Activated CD4-positive, alpha-beta T cell treated with anti-CD3 and anti-CD28 coated beads for 24 hours (primary cell): ENCODE data around the gene SLC1A2.

Experiments
- DNase-seq, 2 donors: peaks; one replicate each; pipeline ENCODE4 v3.0.0-alpha.2; 2020; ENCODE audit warnings: low read depth in 2 of 2

SLC1A2 gene

DNA sequence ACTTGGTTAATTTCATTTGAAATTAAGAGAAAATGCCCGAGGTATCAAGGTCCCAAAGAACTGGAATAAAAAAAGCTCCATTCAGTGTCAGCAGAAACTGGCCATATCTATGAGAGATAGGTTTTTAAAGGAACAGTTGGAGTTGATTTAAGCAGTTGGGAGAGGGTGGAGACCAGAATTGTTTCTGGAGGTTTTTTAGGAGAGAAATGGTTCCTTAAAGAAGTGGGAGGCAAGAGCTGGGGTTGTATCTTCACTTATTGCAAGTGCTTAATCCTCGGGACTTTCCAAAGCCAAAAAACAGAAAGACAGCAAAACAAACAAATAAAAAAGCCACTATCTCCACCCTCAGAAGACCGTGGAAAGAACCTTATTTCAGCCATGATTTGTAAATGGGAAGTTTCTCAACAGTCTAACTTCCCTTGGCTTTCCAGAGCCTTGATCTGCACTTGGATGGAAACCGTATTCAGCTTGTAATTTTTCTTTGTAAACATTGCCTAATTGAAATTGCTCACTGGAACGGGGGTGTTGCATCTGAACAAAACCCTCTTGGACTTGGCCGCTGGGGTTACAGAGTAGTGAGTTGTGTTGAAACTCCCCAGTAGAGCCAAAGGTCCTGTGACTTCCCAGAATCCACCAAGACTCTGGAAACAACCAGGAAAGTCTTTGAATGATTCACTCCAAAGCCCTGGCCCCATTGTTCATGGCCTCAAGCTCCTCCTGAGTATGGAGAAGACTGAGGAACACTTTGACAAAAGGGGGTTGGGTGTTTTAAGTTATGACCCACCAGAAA, 115.6 kb downstream of the SLC1A2 start:
- DNase-seq: no peak

DNA sequence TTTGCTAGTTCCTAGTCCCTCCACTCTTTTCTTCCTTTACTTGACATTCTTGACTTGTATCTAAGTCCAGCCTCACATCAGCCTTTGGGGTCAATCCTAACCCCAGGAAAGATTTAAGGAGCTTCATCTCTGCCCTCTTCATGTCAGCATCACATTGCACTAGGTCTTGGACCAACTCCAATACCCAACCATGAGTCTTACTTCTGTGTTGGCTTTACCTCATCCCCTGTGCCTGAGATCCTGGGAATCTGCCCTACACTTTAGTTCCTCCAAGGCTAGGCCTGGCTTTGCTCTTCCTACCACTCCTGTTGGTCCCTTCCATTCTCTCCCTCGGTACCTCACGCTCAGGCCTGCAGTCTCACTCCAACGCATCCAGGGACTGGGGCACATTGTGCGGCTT, 117.0 kb downstream of the SLC1A2 start:
- DNase-seq: no peak

GRCh38 chr11:35298369-35298768, 121.0 kb downstream of the SLC1A2 start:
- no peak for DNase-seq

GRCh38 chr11:35295751-35296150, 123.6 kb downstream of the SLC1A2 start:
- no peak for DNase-seq

DNA sequence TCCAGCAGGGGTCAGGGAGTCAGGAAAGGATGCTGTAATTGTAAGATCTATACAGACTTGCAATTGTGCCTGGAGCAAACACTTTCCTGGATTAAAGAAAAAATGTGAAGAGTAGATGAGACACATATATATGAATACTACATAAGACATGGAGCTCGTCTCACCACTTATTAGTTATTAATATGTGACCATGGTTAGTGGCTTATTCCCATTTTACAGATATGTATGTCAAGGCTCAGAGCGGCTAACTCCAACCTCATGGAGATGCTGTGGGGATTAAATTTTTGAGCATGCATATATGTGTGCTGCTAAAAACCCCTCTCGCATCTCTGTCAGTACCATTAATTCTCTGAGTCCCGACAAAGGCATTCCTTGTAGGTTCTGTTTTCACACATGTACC, 125.7 kb downstream of the SLC1A2 start:
- DNase-seq: no peak

DNA sequence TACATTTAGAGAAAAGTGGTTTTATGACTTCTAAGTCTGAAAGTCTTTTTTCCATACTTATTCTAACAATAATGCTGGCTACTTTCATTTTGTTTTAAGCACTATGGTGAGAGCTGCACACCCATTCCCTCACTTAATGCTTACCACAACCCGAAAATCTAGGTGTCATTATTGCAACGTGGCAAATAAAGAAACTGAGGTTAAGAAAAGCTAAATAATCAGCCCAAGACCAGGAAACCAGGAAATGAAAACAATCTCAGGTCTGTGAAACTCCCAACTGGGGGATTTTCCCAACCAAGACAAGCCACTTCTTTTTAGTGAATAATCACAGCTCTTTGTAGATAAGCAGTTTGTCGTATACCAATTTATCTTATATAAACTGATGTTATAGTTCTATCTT, 126.3 kb downstream of the SLC1A2 start:
- DNase-seq: no peak

DNA sequence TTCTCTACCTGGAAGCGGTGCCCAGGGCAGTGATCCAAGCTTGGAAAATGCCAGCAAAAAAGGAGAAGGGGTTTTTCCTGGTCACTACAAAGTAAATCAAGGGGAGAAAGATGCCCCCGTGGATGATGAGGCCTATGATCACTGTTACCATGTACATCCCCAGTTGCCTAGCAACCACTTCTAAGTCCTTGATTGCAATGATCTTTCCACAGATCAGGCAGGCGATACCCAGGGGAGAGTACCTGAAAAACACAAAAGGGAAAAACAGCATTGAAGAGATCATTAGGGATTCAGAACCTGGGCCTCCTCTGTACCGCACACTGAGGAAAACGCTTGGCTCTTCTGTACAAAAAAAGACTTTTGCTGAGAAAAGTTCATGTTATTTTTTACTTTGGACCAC, 127.1 kb downstream of the SLC1A2 start:
- no peak for DNase-seq

DNA sequence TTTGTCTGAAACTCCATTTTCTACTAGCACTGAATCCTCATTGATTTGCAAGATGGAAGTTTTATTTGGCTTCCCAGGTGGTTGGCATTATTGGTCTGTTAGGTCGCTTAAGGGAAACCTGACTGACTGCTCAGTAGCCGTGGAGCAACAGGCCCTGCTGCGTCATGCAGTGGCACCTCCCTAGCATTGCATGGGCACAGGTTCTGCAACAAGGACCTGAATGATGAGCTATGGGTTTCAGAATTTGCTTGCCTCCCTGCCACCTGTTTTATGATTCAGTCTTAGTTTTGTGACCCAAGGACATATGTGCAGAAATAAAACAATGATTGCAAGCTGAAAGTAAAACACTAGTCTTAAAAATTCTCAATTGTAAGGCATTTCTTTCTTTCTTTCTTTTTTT, 128.5 kb downstream of the SLC1A2 start:
- no peak for DNase-seq

- no peak for DNase-seq
These were observed 129.5 kb downstream of the SLC1A2 start for GRCh38 chr11:35289821-35290220.

DNA sequence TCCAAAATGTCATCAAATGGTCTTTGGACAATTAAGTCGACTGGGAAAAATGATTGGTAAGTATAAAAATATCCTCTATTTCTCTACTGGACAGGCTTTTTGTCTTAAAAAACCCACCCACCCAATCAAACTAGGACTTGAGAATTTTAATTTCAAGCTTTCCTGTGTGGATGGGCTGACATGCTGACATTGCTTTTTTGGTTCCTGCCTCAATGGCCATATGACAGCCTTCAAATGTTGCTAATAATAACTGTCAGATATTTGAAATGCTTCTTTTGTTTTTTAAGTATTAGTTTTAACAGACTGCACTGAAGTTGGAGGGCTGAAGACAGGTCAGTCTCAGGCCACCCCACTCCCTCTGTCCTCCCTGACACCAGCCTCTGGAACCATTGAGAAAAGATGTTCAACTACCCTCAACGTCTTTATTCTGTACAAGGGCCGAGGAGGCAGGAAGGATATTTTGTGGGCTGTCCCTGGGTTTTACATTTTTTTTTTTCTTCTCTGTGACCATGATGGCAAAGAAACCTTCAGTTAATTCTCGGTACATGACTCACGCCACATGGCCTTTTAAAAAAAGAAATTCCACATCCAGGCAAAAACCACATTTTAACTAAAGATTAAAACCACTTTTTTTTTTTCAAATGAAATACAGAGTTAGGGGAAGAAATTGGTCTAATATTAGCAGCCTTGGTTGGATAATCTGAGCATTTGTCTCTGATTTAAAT, 130.4 kb downstream of the SLC1A2 start:
- no peak for DNase-seq

DNA sequence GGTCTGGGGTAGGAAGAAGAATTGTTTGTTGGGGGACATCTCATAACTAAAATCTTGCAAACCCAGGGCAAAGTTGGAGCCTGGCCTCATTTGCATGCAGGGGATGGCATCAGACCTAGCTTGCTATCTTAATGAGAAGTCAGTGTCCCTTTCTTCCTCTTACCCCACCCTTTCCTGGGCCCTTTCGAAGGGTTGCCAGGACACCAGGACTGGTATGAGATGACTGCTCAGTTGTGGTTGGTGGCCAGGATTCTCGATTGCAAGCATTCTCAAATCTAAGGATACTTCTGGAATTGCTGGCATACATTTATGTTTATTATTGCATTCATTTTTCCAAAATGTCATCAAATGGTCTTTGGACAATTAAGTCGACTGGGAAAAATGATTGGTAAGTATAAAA, 131.0 kb downstream of the SLC1A2 start:
- DNase-seq: no peak

GRCh38 chr11:35287344-35287890, 131.9 kb downstream of the SLC1A2 start:
- no peak for DNase-seq

DNA sequence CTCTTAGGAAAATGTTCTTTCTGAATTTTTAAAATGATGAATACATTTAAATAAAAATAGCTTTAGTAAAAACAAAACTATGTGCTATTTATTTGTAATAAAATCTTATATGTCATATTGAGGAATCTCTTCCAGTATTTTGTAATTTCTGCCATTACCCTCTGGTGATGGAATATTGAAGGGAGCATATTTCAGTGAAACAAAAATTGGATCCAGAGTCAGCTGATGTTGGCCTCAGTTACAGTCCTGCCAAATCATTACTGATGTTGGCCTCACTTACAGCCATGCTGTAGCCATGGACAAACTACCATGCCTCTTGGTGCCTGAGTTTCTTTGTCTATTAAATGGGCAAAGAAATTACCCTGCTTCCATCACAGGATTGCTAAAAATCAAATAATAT, 133.2 kb downstream of the SLC1A2 start:
- no peak for DNase-seq

DNA sequence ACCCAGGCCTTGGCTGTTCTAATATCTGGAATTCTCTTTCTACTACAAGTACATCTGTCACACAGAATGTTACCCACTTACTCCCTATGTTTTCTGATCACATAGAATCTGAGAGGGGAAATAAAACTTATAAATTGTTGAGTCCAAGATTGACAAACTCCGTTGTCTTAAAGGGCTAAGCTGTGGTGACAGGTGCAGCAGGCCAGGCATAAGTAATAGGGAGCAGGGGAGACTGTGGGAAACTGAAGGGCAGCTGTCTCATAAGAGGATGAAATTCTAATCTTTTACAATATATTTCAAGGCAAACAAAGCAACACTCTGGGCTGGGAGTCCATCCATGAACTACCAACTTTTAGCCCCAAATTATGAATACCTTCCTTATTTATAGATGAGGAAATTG, 133.9 kb downstream of the SLC1A2 start:
- DNase-seq: no peak

- no peak for DNase-seq
These were observed 137.0 kb downstream of the SLC1A2 start for GRCh38 chr11:35282221-35282882.

- no peak for DNase-seq
These were observed 138.1 kb downstream of the SLC1A2 start for GRCh38 chr11:35281169-35281688.

- no peak for DNase-seq
These were observed 138.6 kb downstream of the SLC1A2 start for GRCh38 chr11:35280727-35281126.

- no peak for DNase-seq
These were observed 141.5 kb downstream of the SLC1A2 start for GRCh38 chr11:35277827-35278226.

DNA sequence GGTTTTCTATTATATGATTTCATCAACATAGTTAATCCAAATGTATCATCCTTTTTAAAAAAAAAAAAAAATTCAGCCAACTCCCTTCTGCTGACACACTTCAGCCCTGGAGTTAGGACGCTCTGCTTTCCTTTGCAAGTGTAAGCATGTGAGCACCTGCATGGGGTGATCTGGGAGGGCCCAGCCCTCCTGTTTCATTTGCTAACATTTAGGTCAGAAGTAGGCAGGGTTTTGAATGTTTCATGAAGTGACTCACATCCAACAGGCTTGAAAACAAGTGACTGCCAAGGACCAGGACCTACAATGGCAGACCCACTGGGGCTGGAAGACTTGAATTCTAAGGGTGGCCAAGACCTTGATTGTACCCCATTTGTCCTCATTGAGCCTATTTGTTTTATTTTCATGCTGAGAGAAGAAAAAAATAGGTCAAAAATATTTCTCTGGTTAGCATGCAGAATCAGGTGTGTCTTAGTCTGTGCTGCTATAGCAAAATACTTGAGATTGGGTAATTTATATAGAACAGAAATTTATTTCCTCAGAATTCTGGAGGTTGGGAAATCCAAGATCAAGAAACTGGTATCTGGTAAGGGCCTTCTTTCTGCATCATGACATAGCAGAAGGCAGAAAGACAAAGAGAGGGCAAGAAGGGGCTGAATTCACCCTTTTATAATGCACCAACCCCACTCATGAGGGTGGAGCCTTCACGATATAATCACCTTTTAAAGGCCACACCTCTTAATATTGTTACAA, 142.8 kb downstream of the SLC1A2 start:
- DNase-seq: no peak

- DNase-seq: no peak
These were observed 143.6 kb downstream of the SLC1A2 start for GRCh38 chr11:35275786-35276170.

DNA sequence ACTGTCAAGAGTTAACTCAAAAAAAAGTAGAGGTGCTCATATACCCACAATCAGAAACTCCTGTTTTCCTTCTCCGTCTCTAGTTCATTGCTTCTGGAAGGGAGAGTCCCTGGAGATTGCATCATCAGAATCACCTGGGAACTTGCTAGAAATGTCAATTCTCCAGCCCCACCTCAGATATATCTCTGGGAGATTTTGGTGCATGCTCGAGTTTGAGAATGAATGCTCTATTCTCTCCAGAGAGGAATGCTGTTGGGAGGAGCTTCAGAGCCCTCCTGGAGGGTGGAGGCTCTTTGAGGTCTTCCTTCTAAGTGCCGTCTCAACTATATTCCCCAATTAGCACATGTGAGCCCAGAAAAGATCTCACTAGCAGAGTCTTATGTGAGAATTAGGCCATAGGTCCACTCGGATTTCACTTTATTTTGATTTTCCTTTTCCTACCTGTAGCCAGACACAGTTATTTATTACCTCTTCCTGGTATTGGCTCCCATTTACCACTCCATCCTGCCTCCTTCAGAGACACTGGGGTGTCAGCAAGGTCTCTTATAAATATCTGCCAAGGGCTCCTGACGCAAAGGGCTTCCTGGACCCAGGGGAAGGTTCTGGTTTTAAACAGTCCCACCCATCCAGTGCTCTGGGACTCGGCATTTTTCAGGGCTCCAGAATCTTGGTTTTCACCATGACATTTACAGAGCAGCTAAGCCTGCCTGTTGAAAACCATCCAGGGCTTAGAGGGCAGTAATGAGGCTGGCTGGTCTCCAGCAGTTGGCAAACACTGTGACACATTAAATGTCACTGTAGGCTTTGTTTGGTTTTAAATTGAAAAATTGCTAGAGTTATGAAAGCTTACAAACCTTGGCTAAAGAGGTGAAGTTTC, 144.2 kb downstream of the SLC1A2 start:
- DNase-seq: no peak
